Fibroblast of lung (primary cell): ENCODE measurements around the gene MRC2. TPM values are rescaled to one million over a fixed set of nuclear protein-coding genes. Genes with fewer than 3 reads are reported as not detected.

Source experiments
- DNase-seq, 2 donors: peaks; one replicate each; pipeline versions ENCODE4 v3.0.0 to v3.0.0-alpha.2; 2010; ENCODE audit warnings: low read depth in 2 of 2
- H2AFZ ChIP-seq: 2 replicates; pipeline ENCODE4 v1.5.1; 2012; ENCODE audit warnings: low read length, control low read depth, inconsistent platforms
- H3K27ac ChIP-seq: 2 replicates; pipeline ENCODE4 v1.5.1; 2011; ENCODE audit warnings: low read length, control low read depth; ENCODE audit not compliant: insufficient read depth
- H3K27me3 ChIP-seq: 2 replicates; pipeline ENCODE4 v1.5.1; 2011; ENCODE audit warnings: mild to moderate bottlenecking, low read length; ENCODE audit not compliant: control insufficient read depth, insufficient read depth
- H3K36me3 ChIP-seq: 2 replicates; pipeline ENCODE4 v1.5.1; 2011; ENCODE audit warnings: low read length; ENCODE audit not compliant: control insufficient read depth, insufficient read depth
- H3K4me1 ChIP-seq: 2 replicates; pipeline ENCODE4 v1.5.1; 2011; ENCODE audit warnings: low read length; ENCODE audit not compliant: control insufficient read depth, insufficient read depth; ENCODE audit errors: extremely low read depth
- H3K4me2 ChIP-seq: 2 replicates; pipeline ENCODE4 v1.5.1; 2011; ENCODE audit warnings: low read length, control low read depth; ENCODE audit not compliant: insufficient read depth; ENCODE audit errors: extremely low read depth
- H3K4me3 ChIP-seq, 4 experiments: fragments of 200-600 bp in 1 of 4; sonication (generic) in 1 of 4; replicated peaks in 1 of 4; 2 replicates each; pipeline ENCODE4 v1.5.1; 2011 to 2016; ENCODE audit warnings: low read length in 4 of 4, low read depth in 3 of 4, mild to moderate bottlenecking in 3 of 4, control low read depth in 2 of 4, inconsistent platforms in 1 of 4, mixed read lengths in 1 of 4; ENCODE audit not compliant: insufficient read depth in 1 of 4; ENCODE audit errors: control extremely low read depth in 1 of 4
- H3K79me2 ChIP-seq: 2 replicates; pipeline ENCODE4 v1.5.1; 2012; ENCODE audit warnings: mild to moderate bottlenecking, low read length, inconsistent platforms; ENCODE audit not compliant: control insufficient read depth, insufficient read depth
- H3K9ac ChIP-seq: 2 replicates; pipeline ENCODE4 v1.5.1; 2011; ENCODE audit warnings: mild to moderate bottlenecking, low read length, control low read depth; ENCODE audit not compliant: insufficient read depth
- H3K9me3 ChIP-seq: 2 replicates; pipeline ENCODE4 v1.5.1; 2012; ENCODE audit warnings: low read depth, low read length; ENCODE audit not compliant: control insufficient read depth, insufficient read depth
- H4K20me1 ChIP-seq: 2 replicates; pipeline ENCODE4 v1.5.1; 2011; ENCODE audit warnings: low read length; ENCODE audit not compliant: control insufficient read depth, insufficient read depth; ENCODE audit errors: extremely low read depth
- EZH2 ChIP-seq: IDR thresholded peaks from 2 replicates; pipeline ENCODE4 v1.5.1; 2012; ENCODE audit warnings: low read length, control low read depth, mild to moderate bottlenecking; ENCODE audit errors: missing control alignments
- polyA plus RNA-seq, 2 donors: library from polyadenylated mRNA; depleted of rRNA in 1 of 2; stranded (reverse) in 1 of 2; unstranded in 1 of 2; fragments of >200 nt; gene quantifications; 2 replicates each; pipeline ENCODE4 v1.2.1, GENCODE V29; 2011 to 2012; ENCODE audit warnings: missing spikeins in 1 of 2
- total RNA-seq: library from RNA; depleted of rRNA; stranded (reverse); fragments of >200 nt; gene quantifications from 2 replicates; pipeline ENCODE4 v1.2.1, GENCODE V29; 2014
- TF ChIP-seq, protein P1 (sequence below), 2 donors: IDR thresholded peaks in 1 of 2; conservative IDR thresholded peaks in 1 of 2; 1 replicate in 1 of 2; 2 replicates in 1 of 2; pipeline ENCODE4 v1.5.1; 2011 to 2012; ENCODE audit warnings: low read length in 2 of 2, control low read depth in 1 of 2, inconsistent platforms in 1 of 2, low read depth in 1 of 2, mild to moderate bottlenecking in 1 of 2

MRC2 gene
- total and polyA plus RNA-seq, 2 donors (not counting 1 experiment from before 2014, with no cell fraction given), result 98.7 to 164 TPM

- Histone ChIP-seq H3K27ac (no peak overlapping the region), H3K4me2 (no peak overlapping the region), H3K79me2 (peaks cover 16% of the 10 kb centered on the region), H3K4me1 (peaks cover 5% of the 10 kb centered on the region), H3K36me3 (peaks cover 16% of the 10 kb centered on the region), H4K20me1 (no peaks in the 10 kb centered on the region), H2AFZ (no peak overlapping the region), H3K9me3 (no peaks in the 10 kb centered on the region), H3K9ac (no peak overlapping the region), H3K27me3 (no peaks in the 10 kb centered on the region), H3K4me3 (no peak overlapping the region)
- TF ChIP-seq, protein P1, sequence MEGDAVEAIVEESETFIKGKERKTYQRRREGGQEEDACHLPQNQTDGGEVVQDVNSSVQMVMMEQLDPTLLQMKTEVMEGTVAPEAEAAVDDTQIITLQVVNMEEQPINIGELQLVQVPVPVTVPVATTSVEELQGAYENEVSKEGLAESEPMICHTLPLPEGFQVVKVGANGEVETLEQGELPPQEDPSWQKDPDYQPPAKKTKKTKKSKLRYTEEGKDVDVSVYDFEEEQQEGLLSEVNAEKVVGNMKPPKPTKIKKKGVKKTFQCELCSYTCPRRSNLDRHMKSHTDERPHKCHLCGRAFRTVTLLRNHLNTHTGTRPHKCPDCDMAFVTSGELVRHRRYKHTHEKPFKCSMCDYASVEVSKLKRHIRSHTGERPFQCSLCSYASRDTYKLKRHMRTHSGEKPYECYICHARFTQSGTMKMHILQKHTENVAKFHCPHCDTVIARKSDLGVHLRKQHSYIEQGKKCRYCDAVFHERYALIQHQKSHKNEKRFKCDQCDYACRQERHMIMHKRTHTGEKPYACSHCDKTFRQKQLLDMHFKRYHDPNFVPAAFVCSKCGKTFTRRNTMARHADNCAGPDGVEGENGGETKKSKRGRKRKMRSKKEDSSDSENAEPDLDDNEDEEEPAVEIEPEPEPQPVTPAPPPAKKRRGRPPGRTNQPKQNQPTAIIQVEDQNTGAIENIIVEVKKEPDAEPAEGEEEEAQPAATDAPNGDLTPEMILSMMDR (conservative IDR thresholded peaks at IDR 0.05 in 1 of 2, IDR thresholded peaks at IDR 0.05 in 1 of 2; ENCODE audit: low read depth in 1 of 2, low read length in 2 of 2), result no peak
- no peak for TF ChIP-seq EZH2
- DNase-seq, result peak in 1 of 2 donors; percentile 42
These were observed 35.4 kb downstream of the MRC2 start for GRCh38 chr17:62662855-62663254.

DNA sequence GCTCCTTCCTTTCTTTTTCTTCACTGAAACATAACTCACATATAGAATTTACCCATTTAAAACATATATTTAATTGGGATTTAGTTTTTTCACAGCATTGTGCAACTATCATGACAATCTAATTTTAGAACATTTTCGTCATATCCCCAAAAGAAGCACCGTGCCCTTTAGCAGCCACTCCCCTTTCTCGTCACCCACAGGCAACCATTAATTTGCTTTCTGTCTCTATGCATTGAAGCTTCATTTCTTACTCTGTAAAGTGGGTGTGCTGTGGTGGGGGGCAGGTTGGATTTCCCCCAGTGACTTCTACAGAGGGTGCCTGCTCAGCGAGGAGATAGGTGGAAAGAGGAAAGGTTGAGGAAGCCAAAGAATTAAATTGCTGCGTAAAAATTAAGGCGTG is 35.8 kb downstream of the MRC2 start:
- Histone ChIP-seq H3K27ac (no peak overlapping the region), H3K9ac (no peak overlapping the region), H3K4me1 (peaks cover 5% of the 10 kb centered on the region), H4K20me1 (no peaks in the 10 kb centered on the region), H2AFZ (no peak overlapping the region), H3K27me3 (no peaks in the 10 kb centered on the region), H3K4me2 (no peak overlapping the region), H3K79me2 (peaks cover 16% of the 10 kb centered on the region), H3K9me3 (no peaks in the 10 kb centered on the region), H3K4me3 (no peak overlapping the region), H3K36me3 (peaks cover 15% of the 10 kb centered on the region)
- TF ChIP-seq, protein P1 (conservative IDR thresholded peaks at IDR 0.05 in 1 of 2, IDR thresholded peaks at IDR 0.05 in 1 of 2; ENCODE audit: low read depth in 1 of 2, low read length in 2 of 2), result no peak
- no peak for TF ChIP-seq EZH2
- peak in 1 of 2 donors; percentile 45 for DNase-seq

GRCh38 chr17:62664336-62665120 is 37.1 kb downstream of the MRC2 start:
- Histone ChIP-seq H3K27ac (no peak overlapping the region), H3K79me2 (peaks cover 11% of the 10 kb centered on the region), H3K4me3 (no peak overlapping the region), H2AFZ (no peak overlapping the region), H3K36me3 (peaks cover 17% of the 10 kb centered on the region), H4K20me1 (no peaks in the 10 kb centered on the region), H3K4me2 (no peak overlapping the region), H3K9ac (no peak overlapping the region), H3K27me3 (no peaks in the 10 kb centered on the region), H3K4me1 (peaks cover 5% of the 10 kb centered on the region), H3K9me3 (no peaks in the 10 kb centered on the region)
- no peak for TF ChIP-seq EZH2
- DNase-seq, result no peak
